ENCODE measurements around the gene ERBB2.

DNA sequence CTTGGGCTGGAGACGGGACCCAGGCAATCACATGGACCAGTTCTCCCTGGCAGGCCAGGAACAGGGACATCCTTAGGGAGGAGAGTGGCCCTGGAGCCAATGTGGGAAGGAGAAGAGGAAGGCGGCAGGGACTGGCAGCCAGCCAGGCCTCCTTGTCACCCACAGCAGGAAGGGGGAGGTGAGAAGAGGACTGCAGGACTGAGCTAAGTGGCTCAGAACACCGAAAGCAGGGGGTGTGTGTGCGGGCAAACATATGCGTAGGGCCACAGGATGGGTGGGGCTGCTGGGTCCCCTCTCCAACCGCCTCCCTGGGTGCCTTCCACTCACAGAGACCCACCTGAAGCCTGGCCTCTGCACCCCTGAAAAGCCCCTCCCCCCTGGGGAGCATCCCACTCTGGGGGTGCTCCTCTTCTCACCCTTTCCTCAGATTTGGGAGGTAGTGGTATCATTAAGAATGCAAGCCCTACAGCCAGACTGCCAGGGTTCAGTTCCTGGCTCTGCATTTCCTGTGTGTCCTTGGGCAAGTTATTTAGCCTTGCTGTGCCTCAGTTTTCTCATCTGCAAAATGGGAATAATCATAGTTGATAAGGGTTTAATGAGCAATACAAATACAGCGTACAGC is 23.6 kb upstream of the ERBB2 start:
- TF ChIP-seq EZH2 (IDR thresholded peaks at IDR 0.05; ENCODE audit: insufficient read depth, poor library complexity, severe bottlenecking): no peak
- no peak for TF ChIP-seq EZH2phosphoT487 (IDR thresholded peaks at IDR 0.05; ENCODE audit: insufficient read depth, low read depth)

All from GM23248 (cell line).